Neural progenitor cell (in vitro differentiated cells): ENCODE results near the gene NTN3.

ENCODE experiments used
- CTCF ChIP-seq: fragments of 200-600 bp; sonication (generic); IDR thresholded peaks from 2 replicates; pipeline ENCODE4 v1.5.1; 2017; ENCODE audit warnings: antibody characterized with exemption, mild to moderate bottlenecking
- EZH2 ChIP-seq: fragments of 200-600 bp; sonication (generic); IDR thresholded peaks from 2 replicates; pipeline ENCODE4 v1.6.1; 2017; ENCODE audit warnings: antibody characterized with exemption, mild to moderate bottlenecking, moderate library complexity

DNA sequence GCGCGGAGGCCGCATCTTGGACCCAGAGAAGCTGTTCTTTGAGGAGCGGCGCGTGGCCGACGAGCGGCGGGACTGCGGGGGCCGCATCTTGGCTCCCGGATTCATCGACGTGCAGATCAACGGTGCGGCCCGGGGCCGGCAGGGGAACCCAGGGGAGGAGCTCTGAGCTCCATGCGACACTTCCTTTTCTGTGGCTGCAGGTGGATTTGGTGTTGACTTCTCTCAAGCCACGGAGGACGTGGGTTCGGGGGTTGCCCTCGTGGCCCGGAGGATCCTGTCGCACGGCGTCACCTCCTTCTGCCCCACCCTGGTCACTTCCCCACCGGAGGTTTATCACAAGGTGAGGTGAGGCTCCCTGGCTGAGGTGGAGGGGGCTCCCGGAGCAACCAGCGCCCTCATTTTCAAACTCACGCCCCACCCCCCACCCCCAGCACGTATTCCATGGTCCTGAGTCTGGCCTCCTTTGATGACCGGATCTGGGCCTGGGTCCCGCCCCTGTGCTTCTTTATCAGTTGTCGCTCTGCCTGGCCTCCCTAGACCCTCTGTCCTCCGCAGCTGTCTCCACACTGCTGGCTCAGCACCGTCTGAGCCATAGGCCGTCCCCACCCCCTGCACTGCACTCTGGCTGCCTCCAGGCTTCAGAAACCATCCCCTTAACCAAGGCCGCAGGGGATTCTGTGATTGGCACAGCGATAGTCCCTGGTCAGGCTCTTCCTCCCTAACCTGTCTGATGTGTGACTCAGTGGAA, 49.9 kb downstream of the NTN3 start:
- no peak for TF ChIP-seq CTCF
- no peak for TF ChIP-seq EZH2
